Upper lobe of left lung (tissue), 6 donors: ENCODE measurements around the gene OR10G8. TPM values are rescaled to one million over a fixed set of nuclear protein-coding genes. Genes with fewer than 3 reads are reported as not detected.

Source experiments
- ATAC-seq, 2 donors: fragments of 200-7000 bp; cut with Tn5 transposase; one replicate each; pipeline ENCODE4 v1.9.1; 2022; ENCODE audit warnings: mild to moderate bottlenecking in 2 of 2, moderate library complexity in 2 of 2; ENCODE audit not compliant: low FRiP score in 2 of 2
- DNase-seq, 2 donors: peaks; one replicate each; pipeline ENCODE4 v3.0.0-alpha.2; 2019 to 2020
- H3K27ac ChIP-seq, 4 donors: fragments of 200-600 bp; sonication (generic); one replicate each; pipeline ENCODE4 v1.5.1; 2016 to 2019
- H3K27me3 ChIP-seq, 4 donors: fragments of 200-600 bp; sonication (generic); one replicate each; pipeline ENCODE4 v1.5.1; 2017 to 2019
- H3K36me3 ChIP-seq, 4 donors: fragments of 200-600 bp; sonication (generic); one replicate each; pipeline ENCODE4 v1.5.1; 2016 to 2019
- H3K4me1 ChIP-seq, 4 donors: fragments of 200-600 bp; sonication (generic); one replicate each; pipeline ENCODE4 v1.5.1; 2018 to 2019
- H3K4me3 ChIP-seq, 4 donors: fragments of 200-600 bp; sonication (generic); one replicate each; pipeline ENCODE4 v1.5.1; 2017 to 2019; ENCODE audit warnings: mild to moderate bottlenecking in 2 of 4, moderate library complexity in 1 of 4
- H3K9me3 ChIP-seq, 4 donors: fragments of 200-600 bp; sonication (generic); one replicate each; pipeline ENCODE4 v1.5.1; 2018 to 2019
- EP300 ChIP-seq, 4 donors: sonication (generic); formaldehyde crosslinking; IDR thresholded peaks; one replicate each; pipeline ENCODE4 v1.5.1; 2017; ENCODE audit warnings: antibody characterized with exemption in 4 of 4, control low read depth in 2 of 4
- POLR2A ChIP-seq, 4 donors: fragments of 450-650 bp; IDR thresholded peaks; one replicate each; pipeline ENCODE4 v1.5.1; 2016 to 2017; ENCODE audit warnings: antibody characterized with exemption in 4 of 4, mild to moderate bottlenecking in 2 of 4
- POLR2AphosphoS5 ChIP-seq, 2 donors: sonication (generic); formaldehyde crosslinking; IDR thresholded peaks; one replicate each; pipeline ENCODE4 v1.5.1; 2017; ENCODE audit warnings: antibody characterized with exemption in 2 of 2
- WGBS, 2 donors: methylation state at CpG; one replicate each; pipeline ENCODE4 v1.1.5; 2017 to 2018; 5-methylcytosine and 5-hydroxymethylcytosine counted together
- total RNA-seq, 6 donors: library from RNA; depleted of rRNA in 4 of 6; stranded (reverse); fragments of >200 nt in 4 of 6; gene quantifications; one replicate each; pipeline versions ENCODE4 v1.1.0 to v1.2.1, GENCODE V29; 2016 to 2021
- TF ChIP-seq, protein P1 (sequence below), 6 experiments: fragments of 450-650 bp in 4 of 6; fragments of 200-600 bp in 2 of 6; sonication (generic) in 2 of 6; IDR thresholded peaks; one replicate each; pipeline ENCODE4 v1.5.1; 2016 to 2019; ENCODE audit warnings: antibody characterized with exemption in 6 of 6
- donor health status: DM: no; HTN: no; CAD: no; lungs with moderate emphysema.
- donor health status: DM: no; HTN: yes; CAD: no; lungs with severe emphysema.

The OR10G8 gene
- total RNA-seq, 6 donors from 2014 or later: not detected

DNA sequence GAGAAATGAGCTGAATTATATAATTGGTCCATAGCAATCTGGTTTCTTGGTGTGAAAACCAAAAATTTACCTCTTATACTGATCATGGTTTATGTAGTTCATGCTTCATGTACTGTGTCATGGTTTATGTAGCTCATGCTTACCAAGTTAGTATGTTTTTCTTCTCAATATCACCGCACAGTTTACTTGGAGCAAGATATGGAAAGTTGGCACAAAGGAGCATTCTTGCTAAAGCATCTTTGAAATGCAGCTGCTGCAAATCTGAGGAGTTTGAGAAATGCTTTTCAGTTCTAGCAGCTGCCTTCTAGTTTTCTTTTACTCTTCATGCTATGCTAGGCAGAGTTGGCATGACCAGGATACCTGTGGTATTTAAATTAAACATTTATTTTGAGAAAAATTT lies 10.1 kb downstream of the OR10G8 start:
- ATAC-seq (no peak), DNase-seq (no peak)
- H3K4me1 ChIP-seq: no peaks in the 10 kb centered on the region
- TF ChIP-seq EP300 (IDR thresholded peaks at IDR 0.05) (no peak), POLR2AphosphoS5 (IDR thresholded peaks at IDR 0.05) (no peak), POLR2A (IDR thresholded peaks at IDR 0.05) (no peak)
- TF ChIP-seq, protein P1, sequence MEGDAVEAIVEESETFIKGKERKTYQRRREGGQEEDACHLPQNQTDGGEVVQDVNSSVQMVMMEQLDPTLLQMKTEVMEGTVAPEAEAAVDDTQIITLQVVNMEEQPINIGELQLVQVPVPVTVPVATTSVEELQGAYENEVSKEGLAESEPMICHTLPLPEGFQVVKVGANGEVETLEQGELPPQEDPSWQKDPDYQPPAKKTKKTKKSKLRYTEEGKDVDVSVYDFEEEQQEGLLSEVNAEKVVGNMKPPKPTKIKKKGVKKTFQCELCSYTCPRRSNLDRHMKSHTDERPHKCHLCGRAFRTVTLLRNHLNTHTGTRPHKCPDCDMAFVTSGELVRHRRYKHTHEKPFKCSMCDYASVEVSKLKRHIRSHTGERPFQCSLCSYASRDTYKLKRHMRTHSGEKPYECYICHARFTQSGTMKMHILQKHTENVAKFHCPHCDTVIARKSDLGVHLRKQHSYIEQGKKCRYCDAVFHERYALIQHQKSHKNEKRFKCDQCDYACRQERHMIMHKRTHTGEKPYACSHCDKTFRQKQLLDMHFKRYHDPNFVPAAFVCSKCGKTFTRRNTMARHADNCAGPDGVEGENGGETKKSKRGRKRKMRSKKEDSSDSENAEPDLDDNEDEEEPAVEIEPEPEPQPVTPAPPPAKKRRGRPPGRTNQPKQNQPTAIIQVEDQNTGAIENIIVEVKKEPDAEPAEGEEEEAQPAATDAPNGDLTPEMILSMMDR (IDR thresholded peaks at IDR 0.05): no peak
- no peak overlapping the region for H3K27ac ChIP-seq
- H3K4me3 ChIP-seq: no peak overlapping the region
- H3K36me3 ChIP-seq: no peaks in the 10 kb centered on the region
- no peaks in the 10 kb centered on the region for H3K27me3 ChIP-seq
- 77 to 83% methylated on average over 1 of the region's 1 CpG for WGBS, 2 donors
- H3K9me3 ChIP-seq: no peaks in the 10 kb centered on the region

DNA sequence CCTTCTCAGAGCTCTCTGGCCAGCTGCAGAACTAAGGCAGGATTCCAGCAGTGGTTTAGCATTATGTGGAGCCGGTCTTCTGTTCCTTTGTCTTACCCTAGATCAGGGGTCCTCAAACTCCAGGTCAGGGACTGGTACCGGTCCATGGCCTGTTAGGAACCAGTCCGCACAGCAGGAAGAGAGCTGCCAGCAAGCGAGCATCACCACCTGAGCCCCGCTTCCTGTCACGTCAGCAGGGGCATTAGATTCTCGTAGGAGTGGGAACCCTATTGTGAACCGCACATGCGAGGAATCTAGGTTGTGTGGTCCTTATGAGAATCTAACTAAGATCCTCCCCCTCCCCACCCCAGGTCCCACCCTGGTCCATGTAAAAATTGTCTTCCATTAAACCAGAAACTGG lies 13.0 kb downstream of the OR10G8 start:
- 75 to 85% methylated on average over 9 of the region's 9 CpGs for WGBS, 2 donors
- TF ChIP-seq, protein P1 (IDR thresholded peaks at IDR 0.05): no peak
- no peak for TF ChIP-seq POLR2A (IDR thresholded peaks at IDR 0.05)
- DNase-seq (no peak), ATAC-seq (peak in 1 of 2 donors; percentile 19)
- Histone ChIP-seq H3K27me3 (no peaks in the 10 kb centered on the region), H3K9me3 (no peaks in the 10 kb centered on the region), H3K4me1 (no peaks in the 10 kb centered on the region), H3K36me3 (no peaks in the 10 kb centered on the region), H3K4me3 (no peak overlapping the region), H3K27ac (no peak overlapping the region)

DNA sequence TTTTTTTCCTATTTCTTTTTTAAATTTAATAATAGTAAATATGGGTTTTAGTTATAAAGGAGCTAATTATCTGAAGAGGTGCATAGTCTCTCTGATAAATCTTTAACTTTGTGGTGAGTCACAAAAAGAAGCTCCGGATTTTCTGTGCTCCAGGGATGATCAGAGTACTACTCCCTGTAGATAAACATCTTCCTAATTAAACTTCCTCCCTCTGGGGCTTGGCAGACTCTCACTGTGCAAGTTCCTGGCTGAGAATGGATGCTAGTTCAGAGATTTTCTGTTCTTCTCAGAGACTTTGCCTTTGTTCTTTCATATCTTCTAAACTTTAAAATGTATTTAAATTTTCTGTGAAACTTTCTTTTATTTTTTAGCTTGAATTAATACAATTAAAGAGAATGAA lies 14.7 kb downstream of the OR10G8 start, which contains the start of gene OR10G7:
TSS of gene OR10G7 (minus strand) at position 72 of the 400 bp plus-strand sequence. CDS start 2,324 bp downstream, outside the sequence.
- Histone ChIP-seq H3K9me3 (no peaks in the 10 kb centered on the region), H3K4me3 (no peak within 1 kb of the TSS), H3K27me3 (no peaks in the 10 kb centered on the region), H3K27ac (no peak within 1 kb of the TSS), H3K36me3 (no peaks in the 10 kb centered on the region), H3K4me1 (no peaks in the 10 kb centered on the region)
- 0 to 13% methylated on average over 1 of the region's 1 CpG for WGBS, 2 donors
- TF ChIP-seq POLR2AphosphoS5 (IDR thresholded peaks at IDR 0.05) (no peak), EP300 (IDR thresholded peaks at IDR 0.05) (no peak), POLR2A (IDR thresholded peaks at IDR 0.05) (no peak)
- TF ChIP-seq, protein P1 (IDR thresholded peaks at IDR 0.05): no peak
- ATAC-seq (no peak), DNase-seq (no peak)

DNA sequence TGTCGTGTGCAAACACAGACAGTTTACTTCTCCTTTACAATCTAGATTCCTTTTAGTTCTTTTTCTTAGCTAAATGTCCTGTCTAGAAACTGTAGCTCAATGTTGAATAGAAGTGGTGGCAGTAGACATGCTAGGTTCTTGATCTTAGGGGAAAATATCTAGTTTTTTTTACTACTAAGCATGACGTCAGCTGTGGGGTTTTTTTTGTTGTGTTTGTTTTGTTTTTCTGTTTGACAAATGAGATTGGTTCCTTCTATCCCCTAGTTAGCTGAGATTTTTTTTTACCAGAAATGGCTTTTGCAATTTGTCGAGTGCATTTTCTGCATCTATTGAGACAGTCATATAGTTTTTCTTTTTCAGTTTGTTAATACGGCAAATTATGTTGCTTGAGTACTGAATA lies 16.8 kb downstream of the OR10G8 start:
- Histone ChIP-seq H3K27me3 (no peaks in the 10 kb centered on the region), H3K4me3 (no peak overlapping the region), H3K9me3 (no peaks in the 10 kb centered on the region), H3K36me3 (no peaks in the 10 kb centered on the region), H3K4me1 (no peaks in the 10 kb centered on the region), H3K27ac (no peak overlapping the region)
- ATAC-seq (no peak), DNase-seq (no peak)
- TF ChIP-seq EP300 (IDR thresholded peaks at IDR 0.05) (no peak), POLR2A (IDR thresholded peaks at IDR 0.05) (no peak), POLR2AphosphoS5 (IDR thresholded peaks at IDR 0.05) (no peak)
- TF ChIP-seq, protein P1 (IDR thresholded peaks at IDR 0.05): no peak
- 75 to 78% methylated on average over 4 of the region's 4 CpGs for WGBS, 2 donors

DNA sequence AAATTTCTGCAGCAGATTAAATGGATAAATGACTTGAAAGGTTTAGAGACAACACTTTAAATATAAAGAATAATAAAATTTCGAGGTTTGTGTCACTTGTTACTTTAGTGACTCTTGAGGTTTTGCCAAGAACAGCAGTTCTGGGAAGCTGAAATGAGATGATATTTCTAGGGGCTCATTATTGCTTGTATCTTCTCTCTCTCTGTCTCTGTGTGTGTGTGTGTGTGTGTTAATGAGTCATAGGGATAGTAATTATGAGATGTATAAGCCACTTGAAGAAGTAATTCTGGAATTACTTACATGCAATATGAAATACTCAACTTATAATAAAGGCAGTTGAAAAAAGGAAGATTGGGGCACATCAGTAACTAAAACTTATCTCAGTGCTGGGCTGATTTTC lies 24.1 kb downstream of the OR10G8 start:
- no peak overlapping the region for H3K4me3 ChIP-seq
- H3K9me3 ChIP-seq: no peaks in the 10 kb centered on the region
- H3K36me3 ChIP-seq: no peaks in the 10 kb centered on the region
- H3K27ac ChIP-seq: no peak overlapping the region
- H3K4me1 ChIP-seq: no peaks in the 10 kb centered on the region
- no peak for DNase-seq
- TF ChIP-seq POLR2A (IDR thresholded peaks at IDR 0.05) (no peak), POLR2AphosphoS5 (IDR thresholded peaks at IDR 0.05) (no peak), EP300 (IDR thresholded peaks at IDR 0.05) (no peak)
- TF ChIP-seq, protein P1 (IDR thresholded peaks at IDR 0.05): no peak
- WGBS, 2 donors: 44 to 46% methylated on average over 1 of the region's 1 CpG
- no peak for ATAC-seq
- no peaks in the 10 kb centered on the region for H3K27me3 ChIP-seq
